Liver (tissue), 9 donors: Measurements from ENCODE around the gene PCDHGB3. TPM values are rescaled to one million over a fixed set of nuclear protein-coding genes. Genes with fewer than 3 reads are reported as not detected.

Source experiments
- DNase-seq: peaks from one replicate; pipeline ENCODE4 v3.0.0-alpha.2; 2017; ENCODE audit warnings: low spot score
- H3K27ac ChIP-seq, 2 donors: one replicate each; pipeline ENCODE4 v1.7.0; 2013; ENCODE audit warnings: inconsistent platforms in 2 of 2, low read length in 2 of 2, control low read depth in 1 of 2, low read depth in 1 of 2, mild to moderate bottlenecking in 1 of 2
- H3K27me3 ChIP-seq, 4 donors: one replicate each; pipeline versions ENCODE4 v1.6.1 to v1.7.0; 2013; ENCODE audit warnings: low read length in 3 of 4, inconsistent platforms in 1 of 4, mild to moderate bottlenecking in 1 of 4, moderate library complexity in 1 of 4; ENCODE audit not compliant: control insufficient read depth in 4 of 4, insufficient read depth in 4 of 4
- H3K36me3 ChIP-seq, 4 donors: one replicate each; pipeline versions ENCODE4 v1.6.1 to v1.7.0; 2013; ENCODE audit warnings: low read length in 3 of 4, mild to moderate bottlenecking in 3 of 4, low read depth in 1 of 4, moderate library complexity in 1 of 4; ENCODE audit not compliant: control insufficient read depth in 4 of 4, insufficient read depth in 3 of 4
- H3K4me1 ChIP-seq, 4 donors: one replicate each; pipeline versions ENCODE4 v1.6.1 to v1.7.0; 2013; ENCODE audit warnings: low read length in 3 of 4, mild to moderate bottlenecking in 3 of 4, moderate library complexity in 1 of 4; ENCODE audit not compliant: control insufficient read depth in 4 of 4, insufficient read depth in 4 of 4
- H3K4me3 ChIP-seq, 3 donors: one replicate each; pipeline versions ENCODE4 v1.6.1 to v1.7.0; 2013; ENCODE audit warnings: low read length in 3 of 3, control low read depth in 1 of 3, low read depth in 1 of 3, mild to moderate bottlenecking in 1 of 3
- H3K9ac ChIP-seq, 2 donors: one replicate each; pipeline ENCODE4 v1.7.0; 2013; ENCODE audit warnings: low read length in 2 of 2, mild to moderate bottlenecking in 2 of 2, moderate library complexity in 2 of 2, control low read depth in 1 of 2, low read depth in 1 of 2
- H3K9me3 ChIP-seq, 4 donors: one replicate each; pipeline versions ENCODE4 v1.6.1 to v1.7.0; 2013; ENCODE audit warnings: low read length in 3 of 4; ENCODE audit not compliant: control insufficient read depth in 4 of 4
- ATF3 ChIP-seq: IDR thresholded peaks from 2 replicates; pipeline ENCODE4 v1.6.1; 2016; ENCODE audit warnings: antibody characterized with exemption
- CTCF ChIP-seq: fragments of 150-350 bp; IDR thresholded peaks from 2 replicates; pipeline ENCODE4 v1.5.1; 2017; ENCODE audit warnings: improper control_type of control experiment, low read depth, low read length; ENCODE audit not compliant: missing input control
- EGR1 ChIP-seq, 2 donors: IDR thresholded peaks; 2 replicates each; pipeline ENCODE4 v1.6.1; 2016 to 2018; ENCODE audit warnings: antibody characterized with exemption in 2 of 2, low read depth in 2 of 2
- FOXA1 ChIP-seq: IDR thresholded peaks from 2 replicates; pipeline ENCODE4 v1.6.1; 2016; ENCODE audit warnings: antibody characterized with exemption
- FOXA2 ChIP-seq: IDR thresholded peaks from 2 replicates; pipeline ENCODE4 v1.6.1; 2016; ENCODE audit warnings: antibody characterized with exemption
- GABPA ChIP-seq, 2 donors: IDR thresholded peaks in 1 of 2; conservative IDR thresholded peaks in 1 of 2; 2 replicates each; pipeline ENCODE4 v1.6.1; 2016; ENCODE audit warnings: antibody characterized with exemption in 2 of 2, mild to moderate bottlenecking in 1 of 2, moderate library complexity in 1 of 2
- HNF4A ChIP-seq, 2 donors: conservative IDR thresholded peaks; 2 replicates each; pipeline ENCODE4 v1.6.1; 2016; ENCODE audit warnings: antibody characterized with exemption in 2 of 2, mild to moderate bottlenecking in 2 of 2
- HNF4G ChIP-seq: IDR thresholded peaks from 2 replicates; pipeline ENCODE4 v1.6.1; 2016; ENCODE audit warnings: antibody characterized with exemption
- JUND ChIP-seq, 2 donors: IDR thresholded peaks; 2 replicates each; pipeline ENCODE4 v1.6.1; 2016; ENCODE audit warnings: antibody characterized with exemption in 2 of 2
- MAX ChIP-seq: IDR thresholded peaks from 2 replicates; pipeline ENCODE4 v1.6.1; 2016; ENCODE audit warnings: antibody characterized with exemption
- NR2F2 ChIP-seq: IDR thresholded peaks from 2 replicates; pipeline ENCODE4 v1.6.1; 2016; ENCODE audit warnings: antibody characterized with exemption
- RAD21 ChIP-seq, 2 donors: IDR thresholded peaks; 2 replicates each; pipeline ENCODE4 v1.6.1; 2016; ENCODE audit warnings: antibody characterized with exemption in 2 of 2, mild to moderate bottlenecking in 2 of 2
- REST ChIP-seq: IDR thresholded peaks from 2 replicates; pipeline ENCODE4 v1.6.1; 2016; ENCODE audit warnings: antibody characterized with exemption, mild to moderate bottlenecking
- SP1 ChIP-seq: IDR thresholded peaks from 2 replicates; pipeline ENCODE4 v1.6.1; 2018; ENCODE audit warnings: antibody characterized with exemption, mild to moderate bottlenecking
- TAF1 ChIP-seq: conservative IDR thresholded peaks from 2 replicates; pipeline ENCODE4 v1.6.1; 2016; ENCODE audit warnings: antibody characterized with exemption, mild to moderate bottlenecking
- ZBTB33 ChIP-seq: IDR thresholded peaks from 2 replicates; pipeline ENCODE4 v1.6.1; 2016; ENCODE audit warnings: antibody characterized with exemption
- WGBS: extraction: QIAGEN DNeasy Blood & Tissue Kit; methylation state at CpG from one replicate; pipeline ENCODE4 v1.1.7; 2013; 5-methylcytosine and 5-hydroxymethylcytosine counted together
- polyA plus RNA-seq, 2 donors: library from polyadenylated mRNA; stranded (reverse) in 1 of 2; unstranded in 1 of 2; fragments of 200-250 nt in 1 of 2; fragments of >200 nt in 1 of 2; fragmentation: Nextera tagmentation in 1 of 2; extraction: Ambion mirVana in 1 of 2; gene quantifications; one replicate each; pipeline versions ENCODE4 v1.2.1 to v1.2.3, GENCODE V29; 2013 to 2015
- total RNA-seq, 2 donors: library from RNA; depleted of rRNA; stranded (reverse); fragments of >200 nt; gene quantifications; one replicate each; pipeline ENCODE4 v1.2.3, GENCODE V29; 2014
- donor health status: healthy.
- donor health status: healthy.
- donor health status: healthy.
- donor health status: healthy.
- donor health status: healthy.

PCDHGB3 gene
- total and polyA plus RNA-seq, 4 donors: 0.07 to 1.2 (median 0.37) TPM; not detected in 1

- no peak overlapping the region for H3K9ac ChIP-seq
- TF ChIP-seq RAD21 (IDR thresholded peaks at IDR 0.05): no peak
- no peak for TF ChIP-seq ATF3
- no peak for TF ChIP-seq MAX
- no peak for TF ChIP-seq TAF1
- TF ChIP-seq SP1: no peak
- TF ChIP-seq ZBTB33: no peak
- no peak for TF ChIP-seq HNF4A (conservative IDR thresholded peaks at IDR 0.05)
- no peak for TF ChIP-seq CTCF
- no peak for TF ChIP-seq FOXA2
- TF ChIP-seq GABPA (IDR thresholded peaks at IDR 0.05 in 1 of 2, conservative IDR thresholded peaks at IDR 0.05 in 1 of 2): no peak
- TF ChIP-seq REST: no peak
- TF ChIP-seq JUND (IDR thresholded peaks at IDR 0.05): no peak
- no peak for TF ChIP-seq FOXA1
- no peak for TF ChIP-seq NR2F2
- no peak for TF ChIP-seq HNF4G
- no peak for TF ChIP-seq EGR1 (IDR thresholded peaks at IDR 0.05; ENCODE audit: low read depth in 2 of 2)
- H3K4me3 ChIP-seq: peak overlapping the region in 2 of 3 donors; percentile 1 to 48
- no peaks in the 10 kb centered on the region for H3K4me1 ChIP-seq
- peaks cover 34 to 69% (median 47%) of the 10 kb centered on the region in 4 donors for H3K9me3 ChIP-seq
- peaks cover 0 to 2% (median 0%) of the 10 kb centered on the region in 4 donors for H3K27me3 ChIP-seq
- peaks cover 0 to 3% (median 0%) of the 10 kb centered on the region in 4 donors for H3K36me3 ChIP-seq
- H3K27ac ChIP-seq: no peak overlapping the region
- no peak for DNase-seq
- 35% methylated on average over 19 of the region's 19 CpGs for WGBS
Observed at GRCh38 chr5:141356950-141357349, 13.1 kb upstream of the PCDHGB3 start.
